SU-DHL-6 (cell line): ENCODE results near the gene TAX1BP3.
A peak's percentile ranks its signal among the peaks of the same experiment; 100 is the strongest.
"Not testable (repeated sequence)": the region's sequence is repeated elsewhere in the genome, so short reads cannot be mapped to it uniquely, and the experiment has no call there.

ENCODE experiments used
- H2AFZ ChIP-seq: fragments of 200-600 bp; sonication (generic); 2 replicates; pipeline ENCODE4 v1.6.1; 2014; ENCODE audit warnings: low read depth, mild to moderate bottlenecking, moderate library complexity, mixed read lengths, antibody characterized with exemption, low read length; ENCODE audit not compliant: severe bottlenecking
- H3F3A ChIP-seq: fragments of 200-600 bp; shearing (Covaris generic); 2 replicates; pipeline ENCODE4 v1.6.0; 2016; ENCODE audit warnings: antibody characterized with exemption, mild to moderate bottlenecking; ENCODE audit not compliant: insufficient read depth
- H3K27ac ChIP-seq: fragments of 200-600 bp; sonication (generic); 2 replicates; pipeline ENCODE4 v1.5.1; 2016; ENCODE audit warnings: low read depth, mild to moderate bottlenecking, low read length, moderate library complexity, mixed read lengths
- H3K27me3 ChIP-seq: fragments of 200-600 bp; sonication (generic), shearing (Covaris generic); 2 replicates; pipeline ENCODE4 v1.6.0; 2014; ENCODE audit warnings: mild to moderate bottlenecking, low read length
- H3K36me3 ChIP-seq: fragments of 200-600 bp; sonication (generic); 2 replicates; pipeline ENCODE4 v1.6.1; 2014; ENCODE audit warnings: mild to moderate bottlenecking, low read length, mixed read lengths
- H3K4me2 ChIP-seq: fragments of 300-600, 200-600 bp; shearing (Covaris generic), sonication (generic); 2 replicates; pipeline ENCODE4 v1.6.0; 2014; ENCODE audit warnings: low read length, low read depth, mild to moderate bottlenecking; ENCODE audit not compliant: poor library complexity, severe bottlenecking
- H3K4me3 ChIP-seq: fragments of 200-600 bp; sonication (generic); 2 replicates; pipeline ENCODE4 v1.5.1; 2014; ENCODE audit warnings: antibody characterized with exemption, low read length, mild to moderate bottlenecking, mixed read lengths; ENCODE audit not compliant: insufficient read depth, poor library complexity, severe bottlenecking
- H3K79me2 ChIP-seq: fragments of 200-600 bp; sonication (generic); 2 replicates; pipeline ENCODE4 v1.6.1; 2014; ENCODE audit warnings: mild to moderate bottlenecking, low read length, moderate library complexity; ENCODE audit not compliant: insufficient read depth
- H3K9ac ChIP-seq: fragments of 200-600 bp; sonication (generic); 2 replicates; pipeline ENCODE4 v1.7.0; 2014; ENCODE audit warnings: mild to moderate bottlenecking, low read length
- H3K9me2 ChIP-seq: fragments of 200-600 bp; sonication (generic); replicated peaks from 2 replicates; pipeline ENCODE4 v1.6.1; 2014; ENCODE audit warnings: low read length; ENCODE audit not compliant: insufficient read depth
- H3K9me3 ChIP-seq: fragments of 200-600 bp; sonication (generic); 2 replicates; pipeline ENCODE4 v1.6.1; 2014; ENCODE audit warnings: low read length, mixed read lengths; ENCODE audit not compliant: insufficient read depth
- H4K20me1 ChIP-seq: fragments of 200-600 bp; sonication (generic); 2 replicates; pipeline ENCODE4 v1.6.1; 2014; ENCODE audit warnings: low read depth, mild to moderate bottlenecking, antibody characterized with exemption, low read length, moderate library complexity, mixed read lengths
- CTCF ChIP-seq: fragments of 200-600 bp; sonication (generic); IDR thresholded peaks from one replicate; pipeline ENCODE4 v1.5.1; 2017; ENCODE audit warnings: antibody characterized with exemption, mild to moderate bottlenecking, low read length, moderate library complexity; ENCODE audit not compliant: insufficient read depth, poor library complexity, severe bottlenecking
- EZH2phosphoT487 ChIP-seq: fragments of 200-600 bp; sonication (generic), shearing (Covaris generic); conservative IDR thresholded peaks from 2 replicates; pipeline ENCODE4 v1.6.1; 2018; ENCODE audit warnings: mild to moderate bottlenecking, antibody characterized with exemption, low read length, moderate library complexity, mixed read lengths

Gene TAX1BP3

GRCh38 chr17:3710951-3711383, 42.6 kb upstream of the TAX1BP3 start:
- no peak overlapping the region for H3K4me3 ChIP-seq

GRCh38 chr17:3708366-3708765, 40.0 kb upstream of the TAX1BP3 start:
- Histone ChIP-seq H2AFZ (no peak overlapping the region), H3K27me3 (no peaks in the 10 kb centered on the region), H3K79me2 (no peaks in the 10 kb centered on the region), H3K27ac (no peak overlapping the region), H3K9me3 (no peaks in the 10 kb centered on the region), H3K36me3 (no peaks in the 10 kb centered on the region), H3F3A (peaks cover 21% of the 10 kb centered on the region), H3K9me2 (no peaks in the 10 kb centered on the region), H3K9ac (no peak overlapping the region), H3K4me2 (no peak overlapping the region), H3K4me3 (no peak overlapping the region), H4K20me1 (no peaks in the 10 kb centered on the region)
- TF ChIP-seq CTCF, result no peak
- TF ChIP-seq EZH2phosphoT487, result no peak

More at GRCh38 chr17:3710951-3711383, 42.6 kb upstream of the TAX1BP3 start:
- Histone ChIP-seq H3K9ac (no peak overlapping the region), H4K20me1 (no peaks in the 10 kb centered on the region), H3K9me2 (no peaks in the 10 kb centered on the region), H2AFZ (no peak overlapping the region), H3K36me3 (peaks cover 7% of the 10 kb centered on the region; the same call in 1 of the 2 replicates), H3K27me3 (no peaks in the 10 kb centered on the region), H3K79me2 (no peaks in the 10 kb centered on the region), H3K4me2 (peak overlapping the region; percentile 29), H3K27ac (peak overlapping the region; percentile 60), H3F3A (peaks cover 21% of the 10 kb centered on the region), H3K9me3 (no peaks in the 10 kb centered on the region)
- TF ChIP-seq CTCF (no peak), EZH2phosphoT487 (no peak)

GRCh38 chr17:3705718-3705984, 37.3 kb upstream of the TAX1BP3 start:
- not testable (repeated sequence) for H3K27ac ChIP-seq, H3K4me3 ChIP-seq, H3F3A ChIP-seq, H3K9ac ChIP-seq, H3K4me2 ChIP-seq, H2AFZ ChIP-seq, H4K20me1 ChIP-seq, H3K9me3 ChIP-seq, H3K9me2 ChIP-seq, H3K27me3 ChIP-seq, H3K36me3 ChIP-seq, H3K79me2 ChIP-seq

- Histone ChIP-seq H3K27me3 (no peaks in the 10 kb centered on the region), H3K27ac (no peak overlapping the region), H3K4me3 (no peak overlapping the region), H3K36me3 (no peaks in the 10 kb centered on the region), H3K9me3 (no peaks in the 10 kb centered on the region), H3K79me2 (no peaks in the 10 kb centered on the region), H4K20me1 (no peaks in the 10 kb centered on the region), H3K9me2 (no peaks in the 10 kb centered on the region), H3K4me2 (no peak overlapping the region), H3F3A (no peaks in the 10 kb centered on the region), H2AFZ (no peak overlapping the region), H3K9ac (no peak overlapping the region)
- TF ChIP-seq EZH2phosphoT487, result no peak
- no peak for TF ChIP-seq CTCF
These were observed 36.7 kb upstream of the TAX1BP3 start for GRCh38 chr17:3704931-3705717.

GRCh38 chr17:3702041-3702539, 33.7 kb upstream of the TAX1BP3 start:
- not testable (repeated sequence) for H3K9ac ChIP-seq, H3K9me2 ChIP-seq, H3K79me2 ChIP-seq, H3K4me3 ChIP-seq, H4K20me1 ChIP-seq, H3K27me3 ChIP-seq, H2AFZ ChIP-seq, H3K36me3 ChIP-seq, H3K27ac ChIP-seq, H3K4me2 ChIP-seq, H3K9me3 ChIP-seq, H3F3A ChIP-seq
